Activated T-cell treated with anti-CD3 and anti-CD28 coated beads for 4 hours (primary cell): ENCODE data around the gene TNFRSF12A.
"Not testable (repeated sequence)": the region's sequence is repeated elsewhere in the genome, so short reads cannot be mapped to it uniquely, and the experiment has no call there.

Source experiments
- DNase-seq: peaks from one replicate; pipeline ENCODE4 v3.0.0-alpha.2; 2020

Gene TNFRSF12A

DNA sequence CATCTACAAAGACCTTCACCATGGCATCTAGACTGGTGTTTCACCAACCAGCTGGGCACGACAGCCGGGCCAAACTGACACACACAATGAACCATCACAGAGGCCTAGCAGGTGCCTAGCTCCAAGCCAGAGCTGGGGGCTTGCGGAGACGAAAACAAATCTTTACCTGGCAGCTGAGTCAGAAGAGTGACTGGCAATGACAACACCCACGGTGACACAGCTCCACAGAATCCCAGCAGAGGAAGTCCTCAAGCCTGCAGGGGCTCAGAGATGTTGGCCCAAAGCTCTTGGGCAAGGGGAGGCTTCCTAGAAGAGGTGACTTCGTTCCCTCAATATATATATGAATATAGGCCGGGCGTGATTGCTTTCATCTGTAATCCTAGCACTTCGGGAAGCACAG lies 31.3 kb downstream of the TNFRSF12A start:
- no peak for DNase-seq

DNA sequence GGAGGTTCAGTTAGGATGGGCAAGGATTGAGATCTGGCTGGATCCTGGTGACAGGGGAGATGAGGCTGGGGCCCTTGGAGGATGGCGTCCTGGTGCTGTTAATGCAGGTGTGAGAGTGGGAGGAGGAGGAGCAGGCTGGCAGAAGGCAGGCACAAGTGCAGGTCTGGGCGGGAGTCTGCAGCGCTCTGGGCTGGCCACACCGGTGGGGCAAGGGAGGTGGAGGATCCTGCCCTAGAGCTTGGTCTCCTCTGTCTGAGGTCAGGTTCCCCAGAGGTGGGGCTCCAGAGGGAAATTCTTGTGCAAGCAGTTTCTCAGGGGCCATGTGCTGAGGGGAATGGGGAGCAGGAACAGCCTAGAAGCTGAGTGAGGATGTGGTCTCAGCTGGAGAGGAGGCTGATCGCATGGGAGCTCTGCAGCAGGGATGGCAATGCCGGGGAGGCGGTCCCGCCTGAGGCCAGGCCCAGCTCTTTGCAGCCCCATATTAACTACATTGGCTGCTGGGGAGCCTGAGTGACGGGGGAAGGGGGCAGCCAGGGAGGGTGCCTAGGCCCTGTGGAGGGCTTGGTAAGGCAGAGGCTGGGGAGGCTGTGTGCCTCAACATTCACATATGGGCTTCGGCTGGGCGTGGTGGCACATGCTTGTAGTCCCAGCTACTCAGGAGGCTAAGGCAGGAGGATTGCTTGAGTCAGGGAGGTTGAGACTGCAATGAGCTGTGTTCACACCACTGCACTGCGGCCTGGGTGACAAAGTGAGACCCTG lies 32.6 kb downstream of the TNFRSF12A start:
- DNase-seq: not testable (repeated sequence)

DNA sequence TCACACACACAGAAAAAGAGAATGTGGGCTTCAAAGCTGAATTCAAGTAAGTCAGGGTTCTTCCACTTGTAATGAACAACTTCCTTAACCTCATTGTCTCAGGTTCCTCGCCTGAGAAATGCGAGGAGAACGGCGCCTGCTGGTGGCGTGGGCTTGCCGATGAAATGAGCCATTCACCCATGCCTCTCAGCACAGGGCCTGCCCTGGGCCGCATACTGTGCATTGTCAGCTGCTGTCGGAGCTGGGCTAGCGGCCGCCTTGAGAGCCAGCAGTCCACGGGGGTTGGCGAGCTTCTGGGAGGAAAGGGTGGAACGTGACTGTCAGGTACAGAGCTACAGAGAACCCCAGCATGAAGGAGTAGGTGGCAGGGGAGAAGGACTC lies 33.2 kb downstream of the TNFRSF12A start:
- not testable (repeated sequence) for DNase-seq

DNA sequence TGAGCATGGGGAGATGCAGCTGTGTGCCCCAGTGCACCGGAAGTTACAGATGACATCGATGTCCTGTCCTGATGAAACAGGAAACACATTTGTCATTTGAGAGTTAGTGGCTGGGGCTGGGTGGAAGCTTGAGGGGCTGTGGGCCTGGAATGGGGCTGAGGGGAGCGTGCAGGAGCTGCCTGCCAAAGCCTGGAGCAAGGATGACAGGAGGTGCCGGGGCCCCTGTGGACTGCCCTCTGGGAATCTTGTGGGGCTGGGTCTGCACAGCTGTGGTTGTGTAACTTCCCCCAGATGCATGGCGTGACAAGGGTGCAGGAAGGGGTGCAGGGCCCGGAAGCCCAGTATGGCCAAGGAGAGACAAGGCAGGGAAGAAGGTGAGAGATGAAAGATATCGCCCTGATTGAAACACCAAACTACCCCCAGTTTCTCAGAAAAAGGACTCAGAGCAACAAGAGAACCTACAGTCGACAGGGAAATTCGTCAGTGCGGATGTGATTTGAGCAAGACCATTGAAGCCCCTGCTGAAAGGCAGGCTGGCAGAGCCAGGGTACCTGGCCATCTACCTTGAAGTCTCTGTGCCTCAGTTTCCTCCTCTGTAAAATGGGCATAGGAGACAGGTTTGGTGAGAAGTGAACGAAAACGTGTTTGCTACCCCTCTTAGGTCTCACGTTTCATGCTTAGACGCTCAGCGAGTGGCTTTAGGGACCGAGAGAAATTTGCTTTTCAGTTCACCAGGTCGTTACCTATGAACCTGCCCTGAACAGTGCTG lies 35.0 kb downstream of the TNFRSF12A start:
- no peak for DNase-seq

DNA sequence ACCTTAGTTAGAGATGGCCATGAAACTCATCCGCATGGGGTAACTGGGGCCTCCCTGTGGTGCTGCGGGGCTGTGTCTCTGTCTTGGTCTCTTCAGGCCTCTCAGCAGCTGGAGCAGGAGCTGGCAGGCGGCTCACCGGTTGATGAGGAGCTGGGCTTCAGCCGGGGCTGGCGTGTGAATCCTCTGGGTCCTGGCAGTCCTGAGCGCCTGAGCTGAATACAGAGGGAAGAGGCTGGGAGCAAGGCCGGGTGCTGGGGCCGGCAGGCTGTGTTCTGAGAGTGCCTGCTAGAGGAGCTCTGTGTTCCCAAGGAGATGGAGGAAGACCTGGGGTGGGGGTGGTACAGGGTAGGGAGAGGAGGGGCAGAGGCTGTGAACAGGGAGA lies 35.6 kb downstream of the TNFRSF12A start:
- DNase-seq: not testable (repeated sequence)

DNA sequence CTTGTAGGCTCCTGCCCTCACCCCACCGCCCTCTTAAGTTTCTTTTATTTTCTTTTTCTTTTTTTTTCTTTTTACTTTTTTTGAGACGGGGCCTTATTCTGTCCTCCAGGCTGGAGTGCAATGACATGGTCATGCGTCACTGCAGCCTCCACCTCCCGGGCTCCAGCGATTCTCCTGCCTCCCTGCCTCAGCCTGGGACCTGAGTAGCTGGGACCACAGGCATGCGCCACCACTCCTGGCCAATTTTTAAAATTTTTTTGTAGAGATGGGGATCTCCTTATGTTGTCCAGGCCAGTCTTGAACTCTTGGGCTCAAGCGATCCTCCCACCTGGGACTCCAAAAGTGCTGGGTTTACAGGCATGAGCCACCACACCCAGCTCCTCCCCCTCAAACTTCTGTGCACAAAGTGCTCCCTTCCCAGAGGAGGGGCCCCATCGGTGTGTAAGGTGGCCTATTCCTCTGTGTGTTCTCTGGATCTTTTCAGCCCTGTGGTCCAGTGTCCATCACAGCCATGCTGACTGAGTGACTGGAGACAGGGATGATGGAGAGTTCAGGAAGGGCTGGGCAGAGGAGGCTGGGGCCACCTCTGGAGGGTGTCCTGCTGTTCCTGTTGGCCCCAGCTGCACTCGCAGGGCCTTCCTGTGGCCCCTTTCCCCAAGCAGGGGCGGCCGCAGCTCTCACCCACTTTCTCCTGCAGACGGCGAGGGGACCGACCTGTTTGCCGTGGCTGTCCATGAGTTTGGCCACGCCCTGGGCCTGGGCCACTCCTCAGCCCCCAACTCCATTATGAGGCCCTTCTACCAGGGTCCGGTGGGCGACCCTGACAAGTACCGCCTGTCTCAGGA lies 36.4 kb downstream of the TNFRSF12A start:
- DNase-seq: no peak

DNA sequence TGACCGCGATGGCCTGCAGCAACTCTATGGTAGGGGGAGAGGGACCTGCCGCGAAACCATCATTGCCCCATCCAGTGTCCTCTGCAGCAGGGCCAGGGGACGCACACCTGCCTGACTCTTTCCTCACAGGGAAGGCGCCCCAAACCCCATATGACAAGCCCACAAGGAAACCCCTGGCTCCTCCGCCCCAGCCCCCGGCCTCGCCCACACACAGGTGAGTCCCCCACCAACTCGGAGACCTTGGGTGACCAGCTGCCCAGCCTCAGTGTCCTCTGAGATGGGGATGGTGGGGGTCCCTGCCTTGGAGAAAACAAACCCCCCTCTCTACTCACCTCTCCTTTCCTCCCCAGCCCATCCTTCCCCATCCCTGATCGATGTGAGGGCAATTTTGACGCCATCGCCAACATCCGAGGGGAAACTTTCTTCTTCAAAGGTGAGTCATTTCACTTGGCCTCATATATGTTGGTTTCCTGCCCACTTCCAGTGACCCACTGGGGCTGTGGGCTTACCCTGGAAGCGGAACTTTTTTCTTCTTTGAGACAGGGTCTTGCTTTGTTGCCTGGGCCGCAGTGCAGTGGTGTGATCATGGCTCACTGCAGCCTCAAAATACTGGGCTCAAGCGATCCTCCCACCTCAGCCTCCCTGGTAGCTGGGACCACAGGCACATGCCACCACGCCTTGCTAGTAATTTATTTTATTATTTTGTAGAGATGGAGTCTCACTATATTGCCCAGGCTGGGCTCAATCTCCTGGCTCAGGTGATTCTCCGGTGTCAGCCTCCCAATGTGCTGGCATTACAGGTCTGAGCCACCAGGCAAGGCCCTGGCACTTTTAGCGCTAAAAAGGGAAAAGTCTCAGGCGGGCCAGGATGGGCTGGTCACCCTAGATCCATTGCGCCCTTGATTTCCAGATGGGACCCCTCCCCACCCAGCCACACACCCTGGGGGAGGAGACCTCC lies 37.3 kb downstream of the TNFRSF12A start:
- no peak for DNase-seq

DNA sequence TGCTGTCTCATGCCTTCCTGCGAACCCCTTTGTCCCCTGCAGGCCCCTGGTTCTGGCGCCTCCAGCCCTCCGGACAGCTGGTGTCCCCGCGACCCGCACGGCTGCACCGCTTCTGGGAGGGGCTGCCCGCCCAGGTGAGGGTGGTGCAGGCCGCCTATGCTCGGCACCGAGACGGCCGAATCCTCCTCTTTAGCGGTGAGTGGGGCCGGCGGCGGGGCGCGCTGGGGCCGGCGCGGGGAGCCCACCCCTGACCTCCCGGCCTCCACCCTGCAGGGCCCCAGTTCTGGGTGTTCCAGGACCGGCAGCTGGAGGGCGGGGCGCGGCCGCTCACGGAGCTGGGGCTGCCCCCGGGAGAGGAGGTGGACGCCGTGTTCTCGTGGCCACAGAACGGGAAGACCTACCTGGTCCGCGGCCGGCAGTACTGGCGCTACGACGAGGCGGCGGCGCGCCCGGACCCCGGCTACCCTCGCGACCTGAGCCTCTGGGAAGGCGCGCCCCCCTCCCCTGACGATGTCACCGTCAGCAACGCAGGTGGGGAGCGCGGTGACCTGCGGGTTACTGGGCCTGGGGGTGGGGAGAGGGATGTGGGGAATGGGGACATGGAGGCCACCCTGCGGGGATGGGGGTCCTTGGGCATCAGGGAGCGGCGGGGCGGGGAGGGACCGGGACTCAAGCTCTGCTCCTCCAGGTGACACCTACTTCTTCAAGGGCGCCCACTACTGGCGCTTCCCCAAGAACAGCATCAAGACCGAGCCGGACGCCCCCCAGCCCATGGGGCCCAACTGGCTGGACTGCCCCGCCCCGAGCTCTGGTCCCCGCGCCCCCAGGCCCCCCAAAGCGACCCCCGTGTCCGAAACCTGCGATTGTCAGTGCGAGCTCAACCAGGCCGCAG lies 38.2 kb downstream of the TNFRSF12A start:
- no peak for DNase-seq

DNA sequence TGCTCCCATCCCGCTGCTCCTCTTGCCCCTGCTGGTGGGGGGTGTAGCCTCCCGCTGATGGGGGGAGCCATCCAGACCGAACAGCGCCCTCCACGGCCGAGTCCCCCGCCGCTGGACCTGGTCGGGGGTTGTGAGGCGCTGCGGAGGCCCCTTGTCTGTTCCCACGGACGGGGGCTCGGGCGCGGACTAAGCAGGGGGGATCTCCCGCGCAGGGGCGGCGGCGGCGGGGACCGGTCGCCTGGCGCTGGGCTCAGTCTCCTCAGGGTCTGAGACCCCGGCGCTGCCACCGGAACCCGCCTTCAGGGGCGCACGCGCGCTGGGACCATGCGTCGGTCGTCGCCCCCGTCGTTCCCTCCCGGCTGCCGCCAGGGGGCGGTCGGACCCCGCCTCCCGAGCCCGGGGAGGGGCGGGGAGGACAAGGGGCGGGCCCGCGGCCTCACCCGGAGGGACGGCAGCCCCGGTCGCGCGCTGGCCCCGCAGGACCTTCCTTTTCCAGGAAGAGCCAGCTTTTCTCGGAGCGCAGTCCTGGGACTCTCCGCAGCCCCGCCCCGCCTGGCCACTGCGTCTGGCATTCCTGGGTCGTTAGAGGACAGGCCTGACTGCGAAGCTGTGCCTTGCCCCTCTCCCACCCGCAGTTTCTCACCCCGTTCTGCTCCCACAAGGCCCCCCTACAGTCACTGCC lies 39.0 kb downstream of the TNFRSF12A start:
- DNase-seq: peak; percentile 80

DNA sequence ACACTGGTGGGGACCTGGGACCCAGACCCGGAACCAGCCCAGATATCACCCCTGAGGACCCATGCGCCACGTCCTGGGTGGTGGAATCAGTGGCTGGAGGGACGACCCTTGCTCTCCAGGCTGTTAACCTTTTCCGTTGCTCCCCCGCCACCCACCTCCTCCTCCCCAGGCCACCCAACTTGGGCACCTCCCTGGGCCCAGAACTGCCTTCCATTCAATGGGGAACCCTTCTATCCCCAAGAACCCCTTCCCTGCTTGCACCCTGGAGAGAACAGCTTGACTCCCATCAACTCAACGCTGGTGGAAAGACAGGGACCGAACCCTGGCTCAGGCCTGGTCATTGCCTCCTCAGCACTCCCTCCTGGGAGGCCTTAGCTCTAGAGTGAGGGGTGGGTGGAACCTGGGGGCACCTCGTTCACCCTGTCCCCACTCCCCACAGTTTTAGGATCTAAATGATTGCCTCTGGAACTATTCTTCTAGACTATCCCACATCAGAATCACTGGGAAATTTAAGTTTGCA lies 39.6 kb downstream of the TNFRSF12A start:
- DNase-seq: no peak

DNA sequence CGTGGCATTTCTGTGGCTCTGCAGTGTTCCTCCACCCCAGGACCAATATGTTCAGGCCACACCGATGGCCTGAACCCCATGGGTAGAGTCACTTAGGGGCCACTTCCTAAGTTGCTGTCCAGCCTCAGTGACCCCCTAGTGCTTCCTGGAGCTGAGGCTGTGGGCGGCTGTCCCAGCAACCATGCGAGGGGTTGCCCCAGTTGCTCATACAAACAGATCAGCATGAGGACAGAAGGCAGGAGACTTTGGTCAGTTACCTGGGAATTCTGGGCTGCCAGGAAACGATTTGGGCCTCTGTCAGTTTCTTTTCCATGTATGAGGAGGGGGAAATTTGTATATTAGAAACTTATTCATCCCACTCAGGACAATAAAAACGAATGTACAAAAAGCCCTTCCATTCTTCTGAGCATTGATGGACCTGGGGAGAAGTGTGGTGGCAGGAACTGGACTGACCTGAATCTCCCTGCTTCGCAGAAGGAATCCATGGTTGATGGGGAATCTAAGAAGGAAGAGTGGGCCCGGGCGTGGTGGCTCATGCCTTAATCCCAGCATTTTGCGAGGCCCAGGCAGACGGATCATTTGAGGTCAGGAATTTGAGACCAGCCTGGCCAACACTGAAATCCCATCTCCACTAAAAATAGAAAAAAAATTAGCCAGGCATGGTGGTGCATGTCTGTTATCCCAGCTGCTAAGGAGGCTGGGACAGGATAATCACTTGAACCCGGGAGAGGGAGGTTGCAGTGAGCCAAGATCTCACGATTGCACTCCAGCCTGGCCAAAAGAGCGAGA lies 40.4 kb downstream of the TNFRSF12A start:
- no peak for DNase-seq

DNA sequence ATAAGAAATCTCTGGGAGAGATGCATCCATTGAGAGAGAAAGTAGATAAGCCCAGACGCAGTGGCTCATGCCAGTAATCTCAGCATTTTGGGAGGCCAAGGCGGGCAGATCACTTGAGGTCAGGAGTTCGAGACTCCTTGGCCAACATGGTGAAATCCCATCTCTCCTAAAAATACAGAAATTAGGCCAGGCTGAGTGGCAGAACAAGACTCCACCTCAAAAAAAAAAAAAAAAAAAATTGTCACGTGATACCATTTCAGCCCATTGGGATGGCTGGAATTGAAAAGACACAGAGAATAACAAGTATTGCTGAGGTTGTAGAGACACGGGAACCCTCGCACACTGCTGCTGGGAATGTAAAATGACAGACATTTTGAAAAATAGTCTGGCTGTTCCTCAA lies 42.4 kb downstream of the TNFRSF12A start:
- no peak for DNase-seq

DNA sequence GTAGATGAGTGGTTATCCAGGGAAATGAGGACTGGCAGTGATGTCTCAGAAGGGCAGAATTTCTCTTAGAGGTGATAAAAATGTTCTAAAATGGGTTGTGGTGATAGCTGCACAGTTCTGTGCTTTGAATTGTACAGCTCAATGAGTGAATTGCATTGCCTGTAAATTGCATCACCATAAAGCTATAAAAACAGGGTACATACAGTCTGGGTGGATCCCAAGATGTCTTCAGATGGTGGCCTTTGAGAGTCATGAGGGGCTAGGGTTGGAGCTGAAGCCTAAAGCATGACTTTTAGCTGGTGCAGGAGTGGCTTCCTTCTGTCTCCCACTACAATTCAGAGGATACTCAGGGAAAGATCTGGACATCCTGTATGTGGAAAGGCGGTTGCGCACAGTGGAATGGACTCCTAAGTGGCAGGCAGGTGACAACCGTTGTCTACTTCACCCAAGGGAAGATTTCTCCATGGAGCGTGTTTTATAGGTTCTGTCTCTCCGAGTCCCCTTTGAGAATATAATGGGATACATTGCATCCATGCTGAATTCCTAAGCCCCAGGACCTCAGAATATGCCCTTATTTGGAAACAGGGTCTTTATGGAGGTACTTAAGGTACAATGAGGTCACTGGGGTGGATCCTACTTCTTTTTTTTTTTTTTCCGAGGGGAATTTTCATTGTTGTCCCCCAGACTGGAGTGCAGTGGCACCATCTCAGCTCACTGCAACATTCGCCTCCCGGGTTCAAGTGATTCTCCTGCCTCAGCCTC lies 43.6 kb downstream of the TNFRSF12A start:
- DNase-seq: no peak

DNA sequence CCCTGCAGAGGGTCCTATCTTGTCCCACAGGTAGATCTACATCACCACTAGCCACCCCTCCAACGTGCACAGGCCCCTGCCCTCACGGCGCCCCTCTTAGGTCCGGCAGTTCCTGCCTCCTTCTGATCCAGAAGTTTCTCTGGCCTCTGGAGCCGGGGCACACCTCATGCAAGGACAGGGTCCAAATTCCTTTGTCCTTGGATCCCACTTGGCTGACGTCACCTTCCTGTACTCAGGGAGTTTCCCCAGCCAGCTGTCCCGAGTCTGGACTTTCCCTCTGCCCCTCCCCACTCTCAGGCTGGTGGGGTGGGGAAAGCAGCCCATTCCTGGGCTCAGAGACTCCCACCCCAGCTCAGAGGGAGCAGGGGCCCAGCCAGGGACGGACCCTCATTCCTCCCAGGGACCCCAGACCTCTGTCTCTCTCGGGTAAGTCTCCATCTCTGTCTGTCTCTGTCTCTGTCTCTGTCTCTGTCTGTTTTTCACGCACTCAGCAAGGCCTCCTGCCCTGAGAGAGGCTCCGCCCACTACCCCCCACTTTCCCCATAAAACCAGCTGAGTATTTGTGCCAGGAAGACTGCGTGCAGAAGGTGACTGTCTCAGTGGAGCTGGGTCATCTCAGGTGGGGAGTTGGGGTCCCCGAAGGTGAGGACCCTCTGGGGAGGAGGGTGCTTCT lies 45.0 kb downstream of the TNFRSF12A start, which contains the start of gene IL32:
Gene IL32 (plus strand): TSS at position 572 of the 673 bp plus-strand sequence. CDS start 172 bp downstream, outside the sequence.
- DNase-seq: peak; percentile 68

DNA sequence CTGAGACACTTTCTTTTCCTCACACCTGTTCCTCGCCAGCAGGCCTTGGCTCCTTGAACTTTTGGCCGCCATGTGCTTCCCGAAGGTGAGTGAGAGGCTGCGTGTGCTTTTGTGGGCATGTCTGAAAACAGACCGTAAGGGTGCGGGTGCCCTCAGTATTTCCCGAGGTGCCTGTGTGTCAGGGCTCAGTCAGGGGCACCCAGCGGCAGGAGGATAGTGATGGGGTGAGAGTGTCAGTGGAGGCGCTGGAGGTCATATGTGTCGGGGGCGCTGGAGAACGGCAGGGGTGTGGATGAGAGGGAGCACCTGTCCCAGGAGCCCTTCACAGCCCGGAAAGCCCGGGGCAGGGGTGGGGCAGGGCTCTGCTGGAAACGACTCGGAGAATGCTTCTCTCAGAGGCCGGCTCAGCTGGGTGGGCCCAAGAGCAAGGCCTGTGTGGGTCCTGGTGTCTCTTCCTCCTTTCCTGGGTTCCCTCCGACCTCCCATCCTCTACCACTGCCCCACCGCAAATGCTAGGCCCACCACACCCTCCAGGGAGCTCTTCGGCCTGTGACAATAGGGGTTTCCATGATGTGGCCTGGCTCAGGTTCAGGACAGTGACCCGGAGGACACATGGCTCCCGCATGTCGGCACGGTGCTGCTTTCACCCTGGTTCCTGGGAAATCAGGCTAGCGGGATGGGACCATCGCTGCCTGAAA lies 45.7 kb downstream of the TNFRSF12A start:
- no peak for DNase-seq

DNA sequence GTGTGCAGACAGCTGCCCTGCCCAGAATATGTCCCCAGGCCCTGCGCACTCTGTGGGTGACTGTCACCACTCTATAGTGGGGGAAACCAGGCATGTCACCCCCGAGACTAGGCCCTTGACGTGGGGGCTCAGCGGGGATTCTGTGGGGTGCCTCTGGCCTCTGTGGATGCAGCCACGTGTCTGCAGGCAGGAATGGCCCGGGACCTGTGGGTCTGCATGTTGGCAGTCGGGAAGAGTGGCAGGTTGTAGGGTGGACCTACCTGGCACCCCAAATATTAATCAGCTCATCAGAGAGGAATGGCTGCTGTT lies 46.2 kb downstream of the TNFRSF12A start:
- DNase-seq: no peak

DNA sequence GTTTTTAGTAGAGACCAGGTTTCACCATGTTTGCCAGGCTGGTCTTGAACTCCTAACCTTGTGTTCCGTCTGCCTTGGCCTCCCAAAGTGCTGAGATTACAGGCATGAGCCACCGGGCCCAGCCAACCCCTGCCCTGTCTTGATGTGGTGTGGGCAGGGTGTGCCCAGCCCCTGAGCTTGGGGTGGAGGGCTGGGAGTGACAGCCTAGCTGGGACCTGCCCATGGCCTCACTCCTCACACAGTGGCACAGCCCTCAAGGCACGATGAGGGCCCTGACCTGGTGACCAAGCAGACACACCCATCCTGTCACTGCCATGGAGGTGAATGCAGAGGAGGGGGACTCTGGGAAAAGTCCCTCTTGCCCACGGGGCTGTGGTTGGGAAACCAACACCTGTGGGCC lies 48.3 kb downstream of the TNFRSF12A start:
- DNase-seq: no peak

DNA sequence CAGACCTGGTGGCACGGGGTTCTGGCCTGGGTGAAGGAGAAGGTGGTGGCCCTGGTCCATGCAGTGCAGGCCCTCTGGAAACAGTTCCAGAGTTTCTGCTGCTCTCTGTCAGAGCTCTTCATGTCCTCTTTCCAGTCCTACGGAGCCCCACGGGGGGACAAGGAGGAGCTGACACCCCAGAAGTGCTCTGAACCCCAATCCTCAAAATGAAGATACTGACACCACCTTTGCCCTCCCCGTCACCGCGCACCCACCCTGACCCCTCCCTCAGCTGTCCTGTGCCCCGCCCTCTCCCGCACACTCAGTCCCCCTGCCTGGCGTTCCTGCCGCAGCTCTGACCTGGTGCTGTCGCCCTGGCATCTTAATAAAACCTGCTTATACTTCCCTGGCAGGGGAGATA lies 49.0 kb downstream of the TNFRSF12A start:
- DNase-seq: not testable (repeated sequence)
